Measurements from ENCODE around the gene GATA5.

DNA sequence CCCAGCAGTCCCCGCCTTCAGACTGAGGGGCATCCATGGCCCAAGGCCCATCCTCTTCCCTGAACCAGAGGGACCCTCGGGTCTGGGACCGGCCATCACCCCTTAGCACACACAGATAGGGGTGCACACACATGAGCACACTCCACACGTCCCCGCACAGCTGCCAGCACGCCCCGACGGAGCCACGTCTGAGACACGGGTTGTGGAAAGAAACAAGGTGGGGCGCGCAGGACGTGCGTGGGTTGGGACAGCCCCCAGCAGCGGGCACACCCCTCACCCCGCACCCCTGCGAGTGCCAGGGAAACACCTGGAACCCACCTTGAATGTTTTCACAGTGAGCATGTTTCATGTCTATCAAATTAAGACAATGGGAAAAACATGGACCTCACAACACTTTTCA, 6.4 kb downstream of the GATA5 start:
- TF ChIP-seq, protein P1, sequence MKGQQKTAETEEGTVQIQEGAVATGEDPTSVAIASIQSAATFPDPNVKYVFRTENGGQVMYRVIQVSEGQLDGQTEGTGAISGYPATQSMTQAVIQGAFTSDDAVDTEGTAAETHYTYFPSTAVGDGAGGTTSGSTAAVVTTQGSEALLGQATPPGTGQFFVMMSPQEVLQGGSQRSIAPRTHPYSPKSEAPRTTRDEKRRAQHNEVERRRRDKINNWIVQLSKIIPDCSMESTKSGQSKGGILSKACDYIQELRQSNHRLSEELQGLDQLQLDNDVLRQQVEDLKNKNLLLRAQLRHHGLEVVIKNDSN (IDR thresholded peaks at IDR 0.05) = no peak
- TF ChIP-seq RAD21 (IDR thresholded peaks at IDR 0.05; ENCODE audit: low read depth) = no peak
- TF ChIP-seq CREB1 (IDR thresholded peaks at IDR 0.05; ENCODE audit: low read depth) = no peak
- no peak for TF ChIP-seq TAF1 (IDR thresholded peaks at IDR 0.05; ENCODE audit: low read depth)
- TF ChIP-seq, protein P2, sequence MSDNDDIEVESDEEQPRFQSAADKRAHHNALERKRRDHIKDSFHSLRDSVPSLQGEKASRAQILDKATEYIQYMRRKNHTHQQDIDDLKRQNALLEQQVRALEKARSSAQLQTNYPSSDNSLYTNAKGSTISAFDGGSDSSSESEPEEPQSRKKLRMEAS (IDR thresholded peaks at IDR 0.05) = no peak
